LNCaP clone FGC (cell line): ENCODE results near the gene DMRTC2.

ENCODE experiments used
- DNase-seq: peaks from one replicate; pipeline ENCODE4 v3.0.0-alpha.2; 2011; ENCODE audit warnings: low read depth
- H3K4me3 ChIP-seq: 2 replicates; pipeline ENCODE4 v1.5.1; 2011; ENCODE audit warnings: mild to moderate bottlenecking, low read depth, low read length, control low read depth
- CTCF ChIP-seq: IDR thresholded peaks from 2 replicates; pipeline ENCODE4 v1.5.1; 2012; ENCODE audit warnings: mild to moderate bottlenecking; ENCODE audit not compliant: control insufficient read depth, insufficient read depth; ENCODE audit errors: extremely low read depth

Gene DMRTC2

GRCh38 chr19:41804336-41804735 is 40.5 kb upstream of the DMRTC2 start:
- no peak overlapping the region for H3K4me3 ChIP-seq
- DNase-seq = no peak
- no peak for TF ChIP-seq CTCF

- no peak for TF ChIP-seq CTCF
- no peak overlapping the region for H3K4me3 ChIP-seq
- no peak for DNase-seq
These were observed 37.7 kb upstream of the DMRTC2 start for GRCh38 chr19:41807176-41807575.

GRCh38 chr19:41808663-41809566 is 35.9 kb upstream of the DMRTC2 start:
- no peak for TF ChIP-seq CTCF
- no peak for DNase-seq
- no peak overlapping the region for H3K4me3 ChIP-seq

- no peak for DNase-seq
- H3K4me3 ChIP-seq = no peak overlapping the region
- no peak for TF ChIP-seq CTCF
These were observed 34.5 kb upstream of the DMRTC2 start for GRCh38 chr19:41810301-41810700.

GRCh38 chr19:41811036-41811435 is 33.8 kb upstream of the DMRTC2 start:
- no peak for TF ChIP-seq CTCF
- no peak overlapping the region for H3K4me3 ChIP-seq
- no peak for DNase-seq

GRCh38 chr19:41811981-41812380 is 32.9 kb upstream of the DMRTC2 start:
- DNase-seq = no peak
- no peak for TF ChIP-seq CTCF
- no peak overlapping the region for H3K4me3 ChIP-seq

- no peak for TF ChIP-seq CTCF
- no peak for DNase-seq
- no peak overlapping the region for H3K4me3 ChIP-seq
These were observed 30.9 kb upstream of the DMRTC2 start for GRCh38 chr19:41813911-41814310.
